GM20000 (cell line): Measurements from ENCODE around the gene EFHD1.

Source experiments
- DNase-seq: peaks from one replicate; pipeline ENCODE4 v3.0.0; 2012; ENCODE audit warnings: low spot score
- TF ChIP-seq, protein P1 (sequence below): IDR thresholded peaks from 2 replicates; pipeline ENCODE4 v1.5.1; 2012; ENCODE audit warnings: mild to moderate bottlenecking, control low read depth; ENCODE audit errors: extremely low read depth, missing control alignments

EFHD1 gene

DNA sequence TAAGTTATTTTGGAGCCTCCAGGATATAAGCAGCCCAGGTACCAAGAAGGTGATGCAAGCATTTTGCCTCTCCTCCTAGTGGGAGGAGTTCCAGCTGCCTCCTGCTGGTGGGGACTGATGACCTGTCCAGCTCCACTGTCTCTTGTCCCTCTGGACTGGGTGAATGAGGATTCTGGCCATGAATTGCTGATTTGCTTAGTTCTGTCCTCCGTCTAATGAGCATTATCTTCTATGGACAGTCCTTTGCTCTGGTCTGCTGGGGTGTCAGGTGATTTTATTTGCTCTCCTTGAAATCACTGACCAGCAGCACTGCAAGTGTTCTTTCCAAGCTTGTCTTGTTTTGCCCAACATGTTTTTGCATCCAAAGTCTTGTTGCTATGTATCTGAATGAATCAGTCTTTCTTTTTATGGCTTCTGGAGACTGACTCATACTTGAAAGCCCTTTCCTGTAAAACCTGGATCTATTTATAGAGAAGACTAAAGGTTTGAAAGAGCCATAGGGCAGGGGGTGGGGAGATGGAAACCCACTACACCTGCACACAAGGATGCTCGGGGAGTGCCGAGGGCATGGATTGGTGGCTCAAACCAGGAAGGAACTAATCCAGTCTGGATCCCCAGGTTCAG is 40.5 kb upstream of the EFHD1 start:
- TF ChIP-seq, protein P1, sequence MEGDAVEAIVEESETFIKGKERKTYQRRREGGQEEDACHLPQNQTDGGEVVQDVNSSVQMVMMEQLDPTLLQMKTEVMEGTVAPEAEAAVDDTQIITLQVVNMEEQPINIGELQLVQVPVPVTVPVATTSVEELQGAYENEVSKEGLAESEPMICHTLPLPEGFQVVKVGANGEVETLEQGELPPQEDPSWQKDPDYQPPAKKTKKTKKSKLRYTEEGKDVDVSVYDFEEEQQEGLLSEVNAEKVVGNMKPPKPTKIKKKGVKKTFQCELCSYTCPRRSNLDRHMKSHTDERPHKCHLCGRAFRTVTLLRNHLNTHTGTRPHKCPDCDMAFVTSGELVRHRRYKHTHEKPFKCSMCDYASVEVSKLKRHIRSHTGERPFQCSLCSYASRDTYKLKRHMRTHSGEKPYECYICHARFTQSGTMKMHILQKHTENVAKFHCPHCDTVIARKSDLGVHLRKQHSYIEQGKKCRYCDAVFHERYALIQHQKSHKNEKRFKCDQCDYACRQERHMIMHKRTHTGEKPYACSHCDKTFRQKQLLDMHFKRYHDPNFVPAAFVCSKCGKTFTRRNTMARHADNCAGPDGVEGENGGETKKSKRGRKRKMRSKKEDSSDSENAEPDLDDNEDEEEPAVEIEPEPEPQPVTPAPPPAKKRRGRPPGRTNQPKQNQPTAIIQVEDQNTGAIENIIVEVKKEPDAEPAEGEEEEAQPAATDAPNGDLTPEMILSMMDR, result no peak
- no peak for DNase-seq

DNA sequence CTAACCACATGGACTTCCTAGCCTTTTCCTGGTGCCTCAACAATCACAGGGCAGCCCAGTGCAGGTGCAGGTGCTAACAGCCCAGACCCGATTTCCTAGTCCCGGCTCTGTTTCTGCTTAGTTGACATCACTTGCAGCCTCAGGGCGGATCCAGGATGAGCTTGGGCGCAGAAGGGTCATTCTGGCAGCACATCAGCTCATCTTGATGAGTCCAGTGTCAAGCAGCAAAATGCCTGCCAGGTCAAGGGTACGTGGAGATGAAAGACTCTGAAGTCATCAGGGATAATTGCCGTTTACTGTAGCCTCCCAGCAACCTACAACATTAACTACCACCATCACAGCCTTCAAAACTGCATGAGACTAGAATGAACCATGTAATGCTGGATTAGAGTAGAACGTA is 39.4 kb upstream of the EFHD1 start:
- DNase-seq, result no peak
- TF ChIP-seq, protein P1, result no peak

DNA sequence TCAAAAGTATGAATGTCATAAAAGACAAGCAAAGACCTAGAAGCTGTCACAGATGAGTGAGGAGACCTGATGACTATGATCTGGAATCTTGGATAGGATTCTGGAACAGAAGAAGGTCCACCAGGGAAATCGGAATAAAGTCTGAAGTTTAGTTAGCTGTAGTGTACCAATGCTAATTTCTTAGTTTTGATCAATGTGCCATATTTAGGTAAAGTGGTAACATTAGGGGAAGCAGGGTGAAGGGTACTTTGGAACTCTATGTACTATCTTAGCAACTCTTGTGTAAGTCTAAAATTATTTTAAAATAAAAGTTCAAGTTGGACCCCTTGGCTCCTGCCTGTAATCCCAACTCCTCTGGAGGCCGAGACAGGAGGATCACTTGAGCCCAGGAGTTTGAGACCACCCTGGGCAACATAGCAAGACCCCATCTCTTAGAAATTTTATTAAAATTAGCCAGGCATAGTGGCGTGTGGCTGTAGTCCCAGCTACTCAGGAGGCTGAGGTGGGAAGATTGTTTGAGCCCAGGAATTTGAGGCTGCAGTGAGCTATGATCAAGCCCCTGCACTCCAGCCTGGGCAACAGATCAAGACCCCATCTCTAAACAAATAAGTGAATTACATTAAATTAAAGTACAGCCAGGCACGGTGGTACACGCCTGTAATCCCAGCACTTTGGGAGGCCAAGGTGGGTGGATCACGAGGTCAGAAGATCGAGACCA is 35.9 kb upstream of the EFHD1 start:
- TF ChIP-seq, protein P1, result no peak
- DNase-seq, result no peak

DNA sequence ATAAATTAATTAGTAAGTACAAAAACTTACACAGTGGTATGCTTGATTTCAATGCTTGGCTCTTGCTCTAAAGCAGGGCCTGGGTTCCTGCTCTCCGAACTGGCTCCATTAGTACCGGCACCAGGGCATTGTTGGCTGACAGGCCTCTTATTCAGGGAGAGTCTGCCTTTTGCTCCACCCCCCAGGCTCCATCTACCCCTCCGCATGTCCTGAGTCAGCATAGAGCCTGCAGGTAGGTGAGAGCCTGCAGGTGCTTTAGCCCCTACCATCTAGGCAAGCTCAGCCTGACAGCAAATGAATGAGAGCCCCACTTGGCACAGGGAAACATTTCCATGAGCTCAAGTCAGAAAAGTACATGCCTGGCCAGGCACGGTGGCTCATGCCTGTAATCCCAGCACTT is 35.1 kb upstream of the EFHD1 start:
- TF ChIP-seq, protein P1, result no peak
- no peak for DNase-seq

DNA sequence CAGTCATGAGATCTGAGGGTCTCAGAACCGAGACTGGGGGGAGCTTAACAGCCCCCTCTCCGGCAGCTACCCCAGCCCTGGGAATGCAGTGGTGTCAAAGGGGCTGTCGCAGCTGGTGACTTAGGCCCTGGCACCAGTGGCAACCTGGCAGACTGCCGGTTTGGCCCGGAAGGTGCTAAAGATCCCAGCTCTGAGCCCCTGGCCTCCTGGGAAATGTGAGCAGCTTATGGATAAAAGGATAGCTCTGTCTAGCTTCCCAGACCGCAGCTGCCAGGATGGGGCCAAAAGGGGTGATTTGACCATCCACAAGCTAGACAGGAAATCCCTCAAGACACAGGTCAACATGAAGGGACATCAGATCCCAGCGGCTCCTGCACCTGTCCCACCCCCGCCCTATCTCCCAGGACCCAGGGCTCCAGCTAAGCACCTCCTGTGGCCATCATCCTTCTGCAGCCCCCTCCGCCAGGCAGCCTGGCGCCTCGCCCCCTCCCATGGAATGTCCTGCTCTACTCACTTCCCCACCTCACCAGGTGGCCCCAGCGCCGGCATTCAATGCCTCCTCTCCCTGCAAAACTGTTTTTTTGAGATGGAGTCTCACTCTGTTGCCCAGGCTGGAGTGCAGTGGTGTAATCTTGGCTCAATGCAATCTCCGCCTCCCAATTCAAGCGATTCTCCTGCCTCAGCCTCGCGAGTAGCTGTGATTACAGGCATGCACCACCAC is 33.2 kb upstream of the EFHD1 start:
- TF ChIP-seq, protein P1, result no peak

DNA sequence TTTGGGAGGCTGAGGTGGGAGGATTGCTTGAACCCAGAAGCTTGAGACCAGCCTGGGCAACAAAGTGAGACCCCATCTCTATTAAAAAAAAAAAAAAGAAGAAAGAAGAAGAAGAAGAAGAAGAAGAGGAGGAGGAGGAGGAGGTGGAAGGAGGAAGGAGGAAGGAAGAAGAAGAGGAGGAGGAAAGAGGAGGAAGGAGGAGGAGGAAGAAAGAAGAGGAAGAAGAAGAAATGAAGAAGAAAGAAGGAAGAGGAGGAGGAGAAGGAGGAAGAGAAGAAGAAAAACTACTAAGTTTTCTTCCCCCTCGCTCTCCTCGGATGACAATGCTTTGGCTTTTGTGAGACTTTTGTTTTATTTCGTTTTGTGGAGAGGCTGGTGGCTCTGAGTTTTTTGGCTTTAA is 30.1 kb upstream of the EFHD1 start:
- no peak for DNase-seq
- TF ChIP-seq, protein P1, result no peak

More for the DNA sequence above, 33.2 kb upstream of the EFHD1 start:
- DNase-seq, result no peak

DNA sequence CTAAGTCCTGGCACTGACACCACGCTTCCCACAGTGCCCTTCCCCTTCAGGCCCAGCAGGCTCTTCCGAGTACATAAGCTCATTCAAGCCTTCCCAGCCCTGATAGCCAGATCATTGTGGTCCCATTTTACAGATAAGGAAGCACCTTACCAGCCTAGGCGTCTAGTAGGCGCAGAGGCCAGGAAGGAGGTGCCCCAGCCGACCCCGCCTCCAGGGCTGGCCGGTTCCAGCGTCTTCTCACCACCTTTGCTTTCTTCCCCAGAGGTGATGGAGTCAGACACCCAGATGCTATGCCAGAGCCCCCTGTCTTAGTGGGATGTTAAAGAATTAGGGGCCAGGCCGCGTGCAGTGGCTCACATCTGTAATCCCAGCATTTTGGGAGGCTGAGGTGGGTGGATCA is 28.9 kb upstream of the EFHD1 start:
- TF ChIP-seq, protein P1, result no peak
- DNase-seq, result no peak
